Smooth muscle cell (in vitro differentiated cells): ENCODE results near the gene SKP1. TPM values are rescaled to one million over a fixed set of nuclear protein-coding genes. Genes with fewer than 3 reads are reported as not detected.

Experiments used
- DNase-seq: peaks from one replicate; lab custom pipeline; 2025; ENCODE audit not compliant: unreplicated experiment; lab: John Stamatoyannopoulos, UW
- H2AFZ ChIP-seq: fragments of 200-600 bp; sonication (generic); 2 replicates; pipeline ENCODE4 v1.6.0; 2016; ENCODE audit warnings: antibody characterized with exemption, low read depth, mild to moderate bottlenecking
- H3F3A ChIP-seq: fragments of 200-600 bp; sonication (generic); 2 replicates; pipeline ENCODE4 v1.6.0; 2017; ENCODE audit warnings: antibody characterized with exemption, low read depth
- H3K27ac ChIP-seq: fragments of 200-600 bp; sonication (generic); 2 replicates; pipeline ENCODE4 v1.5.1; 2016; ENCODE audit warnings: low read depth, mild to moderate bottlenecking
- H3K27me3 ChIP-seq: fragments of 200-600 bp; sonication (generic); 2 replicates; pipeline ENCODE4 v1.6.1; 2016; ENCODE audit warnings: low read depth, mild to moderate bottlenecking
- H3K36me3 ChIP-seq: fragments of 200-600 bp; sonication (generic); 2 replicates; pipeline ENCODE4 v1.5.1; 2016; ENCODE audit warnings: low read depth
- H3K4me1 ChIP-seq: fragments of 200-600 bp; sonication (generic); 2 replicates; pipeline ENCODE4 v1.5.1; 2016; ENCODE audit warnings: low read depth
- H3K4me2 ChIP-seq: fragments of 200-600 bp; sonication (generic); 2 replicates; pipeline ENCODE4 v1.6.0; 2016; ENCODE audit warnings: mild to moderate bottlenecking
- H3K4me3 ChIP-seq: fragments of 200-600 bp; sonication (generic); 2 replicates; pipeline ENCODE4 v1.5.1; 2016; ENCODE audit warnings: mild to moderate bottlenecking
- H3K79me2 ChIP-seq: fragments of 200-600 bp; sonication (generic); 2 replicates; pipeline ENCODE4 v1.6.0; 2016; ENCODE audit warnings: low read depth, mild to moderate bottlenecking
- H3K9ac ChIP-seq: fragments of 200-600 bp; sonication (generic); 2 replicates; pipeline ENCODE4 v1.6.0; 2016; ENCODE audit warnings: low read depth
- H3K9me3 ChIP-seq: fragments of 200-600 bp; sonication (generic); replicated peaks from 2 replicates; pipeline ENCODE4 v1.5.1; 2016; ENCODE audit warnings: low read depth
- H4K20me1 ChIP-seq: fragments of 200-600 bp; sonication (generic); 2 replicates; pipeline ENCODE4 v1.6.0; 2016; ENCODE audit warnings: low read depth
- CTCF ChIP-seq: fragments of 200-600 bp; sonication (generic); IDR thresholded peaks from 2 replicates; pipeline ENCODE4 v1.5.1; 2017; ENCODE audit warnings: borderline replicate concordance, mild to moderate bottlenecking, antibody characterized with exemption; ENCODE audit not compliant: insufficient read depth, poor library complexity, severe bottlenecking
- WGBS: methylation state at CpG from one replicate; pipeline ENCODE4 v1.1.7; 2016; ENCODE audit warnings: low lambda C conversion rate; 5-methylcytosine and 5-hydroxymethylcytosine counted together
- polyA plus RNA-seq: library from polyadenylated mRNA; unstranded; fragments of >200 nt; fragmentation: Nextera tagmentation; extraction: Ambion mirVana; gene quantifications from 2 replicates; pipeline ENCODE4 v1.2.1, GENCODE V29; 2016
- total RNA-seq: library from RNA; depleted of rRNA; stranded (reverse); fragments of >200 nt; gene quantifications from 2 replicates; pipeline ENCODE4 v1.2.3, GENCODE V29; 2014

SKP1 gene
- total and polyA plus RNA-seq, 2 experiments from 2014 or later: 620 to 739 TPM

GRCh38 chr5:134188092-134188491 lies 11.3 kb upstream of the SKP1 start:
- Histone ChIP-seq H4K20me1 (peaks cover 25% of the 10 kb centered on the region), H3K27me3 (no peaks in the 10 kb centered on the region), H3K4me3 (no peak overlapping the region), H3K4me1 (no peaks in the 10 kb centered on the region), H3K27ac (no peak overlapping the region), H3F3A (peaks cover 6% of the 10 kb centered on the region), H3K9ac (no peak overlapping the region), H2AFZ (no peak overlapping the region), H3K79me2 (no peaks in the 10 kb centered on the region), H3K36me3 (no peaks in the 10 kb centered on the region), H3K4me2 (no peak overlapping the region), H3K9me3 (no peaks in the 10 kb centered on the region)
- no peak for DNase-seq
- 100% methylated on average over 1 of the region's 1 CpG for WGBS
- no peak for TF ChIP-seq CTCF

GRCh38 chr5:134184155-134185135 lies 7.7 kb upstream of the SKP1 start:
- Histone ChIP-seq H3K27ac (no peak overlapping the region), H3K9ac (no peak overlapping the region), H3K79me2 (no peaks in the 10 kb centered on the region), H3K4me2 (no peak overlapping the region), H3K4me1 (no peaks in the 10 kb centered on the region), H3K4me3 (no peak overlapping the region), H4K20me1 (no peaks in the 10 kb centered on the region), H3K36me3 (no peaks in the 10 kb centered on the region), H3K27me3 (no peaks in the 10 kb centered on the region), H3K9me3 (no peaks in the 10 kb centered on the region), H2AFZ (no peak overlapping the region), H3F3A (no peaks in the 10 kb centered on the region)
- 61% methylated on average over 11 of the region's 11 CpGs for WGBS
- peak; percentile 79 for TF ChIP-seq CTCF
- peak; percentile 14 for DNase-seq

GRCh38 chr5:134183481-134183880 lies 6.7 kb upstream of the SKP1 start:
- Histone ChIP-seq H3F3A (no peaks in the 10 kb centered on the region), H3K36me3 (no peaks in the 10 kb centered on the region), H3K27me3 (no peaks in the 10 kb centered on the region), H3K9me3 (no peaks in the 10 kb centered on the region), H3K9ac (no peak overlapping the region), H3K4me2 (no peak overlapping the region), H3K4me3 (no peak overlapping the region), H3K27ac (no peak overlapping the region), H4K20me1 (no peaks in the 10 kb centered on the region), H3K79me2 (no peaks in the 10 kb centered on the region), H3K4me1 (no peaks in the 10 kb centered on the region), H2AFZ (no peak overlapping the region)
- no peak for DNase-seq
- no peak for TF ChIP-seq CTCF

GRCh38 chr5:134178096-134178419 lies 1.3 kb upstream of the SKP1 start:
- Histone ChIP-seq H3K9me3 (no peaks in the 10 kb centered on the region), H3K27ac (no peak overlapping the region), H3K4me2 (peak overlapping the region; percentile 100), H3K79me2 (peaks cover 34% of the 10 kb centered on the region), H2AFZ (no peak overlapping the region), H3K4me3 (no peak overlapping the region), H3K36me3 (no peaks in the 10 kb centered on the region), H3K9ac (no peak overlapping the region), H3K27me3 (no peaks in the 10 kb centered on the region), H4K20me1 (peaks cover 36% of the 10 kb centered on the region), H3K4me1 (peaks cover 20% of the 10 kb centered on the region), H3F3A (peaks cover 3% of the 10 kb centered on the region)
- no peak for DNase-seq
- 100% methylated on average over 3 of the region's 3 CpGs for WGBS
- no peak for TF ChIP-seq CTCF
